Keratinocyte (primary cell): ENCODE data around the gene AMN. TPM values are rescaled to one million over a fixed set of nuclear protein-coding genes. Genes with fewer than 3 reads are reported as not detected.
"Not testable (repeated sequence)": the region's sequence is repeated elsewhere in the genome, so short reads cannot be mapped to it uniquely, and the experiment has no call there.

ENCODE experiments used
- DNase-seq: peaks from one replicate; pipeline ENCODE4 v3.0.0-alpha.2; 2011; ENCODE audit warnings: low read depth, missing footprints, low spot score
- FAIRE-seq: peaks from 2 replicates; lab custom pipeline; 2011; peaks lifted over from hg19 to GRCh38; lab: Jason Lieb, UNC
- H2AFZ ChIP-seq: 2 replicates; pipeline ENCODE4 v1.6.0; 2012; ENCODE audit warnings: low read length, control low read depth, inconsistent platforms; ENCODE audit not compliant: control insufficient read depth
- H3K27ac ChIP-seq: 2 replicates; pipeline ENCODE4 v1.5.1; 2011; ENCODE audit warnings: low read length; ENCODE audit not compliant: control insufficient read depth, insufficient read depth
- H3K27me3 ChIP-seq: 3 replicates; pipeline ENCODE4 v1.6.0; 2011; ENCODE audit warnings: low read length; ENCODE audit not compliant: control insufficient read depth, insufficient read depth; ENCODE audit errors: extremely low read depth
- H3K36me3 ChIP-seq, 2 experiments: 2 replicates in 1 of 2; 3 replicates in 1 of 2; pipeline ENCODE4 v1.5.1; 2011; ENCODE audit warnings: low read length in 2 of 2, mild to moderate bottlenecking in 1 of 2; ENCODE audit not compliant: control insufficient read depth in 2 of 2, insufficient read depth in 2 of 2; ENCODE audit errors: extremely low read depth in 1 of 2
- H3K4me1 ChIP-seq: 3 replicates; pipeline ENCODE4 v1.5.1; 2011; ENCODE audit warnings: low read length; ENCODE audit not compliant: control insufficient read depth, insufficient read depth; ENCODE audit errors: extremely low read depth
- H3K4me2 ChIP-seq: 3 replicates; pipeline ENCODE4 v1.6.0; 2011; ENCODE audit warnings: low read depth, low read length; ENCODE audit not compliant: control insufficient read depth, insufficient read depth; ENCODE audit errors: extremely low read depth
- H3K4me3 ChIP-seq, 3 experiments: fragments of 200-600 bp in 1 of 3; sonication (generic) in 1 of 3; 2 replicates in 2 of 3; 3 replicates in 1 of 3; pipeline ENCODE4 v1.5.1; 2011 to 2016; ENCODE audit warnings: low read length in 3 of 3, mild to moderate bottlenecking in 3 of 3, control low read depth in 2 of 3, inconsistent platforms in 1 of 3, low read depth in 1 of 3, mixed read lengths in 1 of 3, mixed run types in 1 of 3, moderate library complexity in 1 of 3; ENCODE audit not compliant: control insufficient read depth in 2 of 3, insufficient read depth in 2 of 3; ENCODE audit errors: extremely low read depth in 1 of 3
- H3K79me2 ChIP-seq: 2 replicates; pipeline ENCODE4 v1.6.0; 2012; ENCODE audit warnings: low read length; ENCODE audit not compliant: control insufficient read depth, insufficient read depth
- H3K9ac ChIP-seq: 3 replicates; pipeline ENCODE4 v1.6.0; 2011; ENCODE audit warnings: low read length; ENCODE audit not compliant: control insufficient read depth, insufficient read depth; ENCODE audit errors: extremely low read depth
- H3K9me1 ChIP-seq: 3 replicates; pipeline ENCODE4 v1.6.0; 2011; ENCODE audit warnings: low read length; ENCODE audit not compliant: control insufficient read depth, insufficient read depth; ENCODE audit errors: extremely low read depth
- H3K9me3 ChIP-seq: 2 replicates; pipeline ENCODE4 v1.5.1; 2012; ENCODE audit warnings: low read depth, low read length; ENCODE audit not compliant: control insufficient read depth
- H4K20me1 ChIP-seq: 3 replicates; pipeline ENCODE4 v1.6.0; 2011; ENCODE audit warnings: low read length; ENCODE audit not compliant: control insufficient read depth, insufficient read depth; ENCODE audit errors: extremely low read depth
- EZH2 ChIP-seq: IDR thresholded peaks from one replicate; pipeline ENCODE4 v1.6.1; 2012; ENCODE audit warnings: inconsistent platforms, mild to moderate bottlenecking, low read length, moderate library complexity
- dilution Hi-C: fragments of 300-500 bp; cut with MboI; formaldehyde crosslinking; loops from one replicate; pipeline ENCODE4 v1.7.0; 2020; ENCODE audit warnings: low sequenced_read_pairs; ENCODE audit not compliant: extremely low pct_ligation_motif_present
- polyA plus RNA-seq, 5 experiments: library from polyadenylated mRNA; depleted of rRNA in 3 of 5; stranded (reverse) in 3 of 5; stranded (forward) in 1 of 5; unstranded in 1 of 5; fragments of >200 nt; gene quantifications; 1 replicate in 1 of 5; 2 replicates in 3 of 5; 3 replicates in 1 of 5; pipeline versions ENCODE4 v1.2.1 to v1.2.3, GENCODE V29; 2011 to 2012; ENCODE audit warnings: missing spikeins in 2 of 5, low read depth in 1 of 5, low replicate concordance in 1 of 5
- TF ChIP-seq, protein P1 (sequence below), 3 experiments: IDR thresholded peaks in 1 of 3; conservative IDR thresholded peaks in 1 of 3; optimal IDR thresholded peaks in 1 of 3; 2 replicates in 2 of 3; 3 replicates in 1 of 3; pipeline versions ENCODE3 to v1.5.1; 2011; ENCODE audit warnings: low read length in 3 of 3, mild to moderate bottlenecking in 3 of 3, moderate library complexity in 2 of 3, control low read depth in 1 of 3, inconsistent platforms in 1 of 3; ENCODE audit not compliant: insufficient read depth in 2 of 3; ENCODE audit errors: extremely low read depth in 1 of 3

The AMN gene
- polyA plus RNA-seq, 1 donor (not counting 4 experiments of a cell fraction or from before 2014, with no cell fraction given), result 0.22 TPM

DNA sequence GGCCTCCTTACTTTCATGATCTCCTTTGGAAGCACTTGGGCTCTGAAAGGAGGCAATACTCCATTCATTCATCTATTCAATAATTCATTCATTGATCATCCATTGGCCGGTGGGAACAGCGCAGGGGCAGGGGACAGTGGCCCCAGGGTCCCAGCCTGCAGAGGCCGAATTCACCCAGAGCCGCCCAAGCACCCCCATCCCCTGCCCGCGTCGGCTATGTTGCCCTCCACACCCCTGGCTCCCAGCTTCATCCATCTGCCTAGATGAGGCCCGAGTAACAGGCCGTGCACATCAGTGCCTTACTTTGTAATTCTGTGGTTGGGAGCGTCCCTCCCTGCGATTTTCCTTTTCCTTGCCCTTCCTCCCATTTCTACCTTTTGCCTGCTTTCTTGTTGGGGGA is 3.2 kb downstream of the AMN start:
- peaks cover 22% of the 10 kb centered on the region for H3K4me1 ChIP-seq
- dilution Hi-C loops, result no loop called here
- FAIRE-seq, result no peak

DNA sequence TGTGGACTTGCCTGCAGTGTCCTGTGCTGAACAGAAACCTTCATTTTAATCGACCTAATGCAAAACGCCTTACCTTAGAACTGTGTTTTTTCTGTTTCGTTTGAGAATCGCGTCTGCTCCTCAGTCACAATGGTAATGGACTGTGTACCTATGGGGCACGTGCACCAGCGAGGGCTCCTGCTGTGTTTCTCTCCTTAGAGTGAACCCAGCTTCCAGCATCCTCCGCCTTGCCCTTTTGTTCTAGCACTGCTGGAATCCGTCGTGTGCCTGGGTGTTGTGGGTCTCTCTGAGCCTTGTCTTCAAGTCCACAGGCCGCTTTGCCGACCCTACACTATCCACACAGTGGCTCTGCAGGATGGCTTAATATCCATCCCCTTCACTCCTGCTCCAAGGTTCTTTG is 3.6 kb downstream of the AMN start:
- dilution Hi-C loops, result no loop called here
- H3K9me3 ChIP-seq, result peaks cover 1% of the 10 kb centered on the region
- no peak for DNase-seq
- no peak overlapping the region for H3K9ac ChIP-seq
- peaks cover 22% of the 10 kb centered on the region for H3K4me1 ChIP-seq
- no peak overlapping the region for H3K4me3 ChIP-seq
- FAIRE-seq, result no peak
- no peaks in the 10 kb centered on the region for H3K79me2 ChIP-seq
- peaks cover 48% of the 10 kb centered on the region for H3K27me3 ChIP-seq
- H2AFZ ChIP-seq, result no peak overlapping the region
- TF ChIP-seq EZH2, result no peak
- TF ChIP-seq, protein P1, sequence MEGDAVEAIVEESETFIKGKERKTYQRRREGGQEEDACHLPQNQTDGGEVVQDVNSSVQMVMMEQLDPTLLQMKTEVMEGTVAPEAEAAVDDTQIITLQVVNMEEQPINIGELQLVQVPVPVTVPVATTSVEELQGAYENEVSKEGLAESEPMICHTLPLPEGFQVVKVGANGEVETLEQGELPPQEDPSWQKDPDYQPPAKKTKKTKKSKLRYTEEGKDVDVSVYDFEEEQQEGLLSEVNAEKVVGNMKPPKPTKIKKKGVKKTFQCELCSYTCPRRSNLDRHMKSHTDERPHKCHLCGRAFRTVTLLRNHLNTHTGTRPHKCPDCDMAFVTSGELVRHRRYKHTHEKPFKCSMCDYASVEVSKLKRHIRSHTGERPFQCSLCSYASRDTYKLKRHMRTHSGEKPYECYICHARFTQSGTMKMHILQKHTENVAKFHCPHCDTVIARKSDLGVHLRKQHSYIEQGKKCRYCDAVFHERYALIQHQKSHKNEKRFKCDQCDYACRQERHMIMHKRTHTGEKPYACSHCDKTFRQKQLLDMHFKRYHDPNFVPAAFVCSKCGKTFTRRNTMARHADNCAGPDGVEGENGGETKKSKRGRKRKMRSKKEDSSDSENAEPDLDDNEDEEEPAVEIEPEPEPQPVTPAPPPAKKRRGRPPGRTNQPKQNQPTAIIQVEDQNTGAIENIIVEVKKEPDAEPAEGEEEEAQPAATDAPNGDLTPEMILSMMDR (optimal IDR thresholded peaks at IDR 0.05 in 1 of 3, IDR thresholded peaks at IDR 0.05 in 1 of 3, conservative IDR thresholded peaks at IDR 0.05 in 1 of 3; ENCODE audit: extremely low read depth in 1 of 3, insufficient read depth in 2 of 3, low read length in 3 of 3), result no peak
- no peak overlapping the region for H3K4me2 ChIP-seq
- H3K36me3 ChIP-seq, result no peaks in the 10 kb centered on the region
- H4K20me1 ChIP-seq, result no peaks in the 10 kb centered on the region
- H3K9me1 ChIP-seq, result no peaks in the 10 kb centered on the region
- H3K27ac ChIP-seq, result no peak overlapping the region

More for the DNA sequence above, 3.2 kb downstream of the AMN start:
- H3K36me3 ChIP-seq, result no peaks in the 10 kb centered on the region
- H3K4me3 ChIP-seq, result no peak overlapping the region
- no peaks in the 10 kb centered on the region for H4K20me1 ChIP-seq
- no peak overlapping the region for H3K4me2 ChIP-seq
- peaks cover 1% of the 10 kb centered on the region for H3K9me3 ChIP-seq
- H3K79me2 ChIP-seq, result no peaks in the 10 kb centered on the region
- H3K9ac ChIP-seq, result no peak overlapping the region
- H3K27me3 ChIP-seq, result peaks cover 48% of the 10 kb centered on the region
- no peaks in the 10 kb centered on the region for H3K9me1 ChIP-seq
- H3K27ac ChIP-seq, result no peak overlapping the region
- DNase-seq, result no peak
- no peak for TF ChIP-seq EZH2
- H2AFZ ChIP-seq, result no peak overlapping the region

DNA sequence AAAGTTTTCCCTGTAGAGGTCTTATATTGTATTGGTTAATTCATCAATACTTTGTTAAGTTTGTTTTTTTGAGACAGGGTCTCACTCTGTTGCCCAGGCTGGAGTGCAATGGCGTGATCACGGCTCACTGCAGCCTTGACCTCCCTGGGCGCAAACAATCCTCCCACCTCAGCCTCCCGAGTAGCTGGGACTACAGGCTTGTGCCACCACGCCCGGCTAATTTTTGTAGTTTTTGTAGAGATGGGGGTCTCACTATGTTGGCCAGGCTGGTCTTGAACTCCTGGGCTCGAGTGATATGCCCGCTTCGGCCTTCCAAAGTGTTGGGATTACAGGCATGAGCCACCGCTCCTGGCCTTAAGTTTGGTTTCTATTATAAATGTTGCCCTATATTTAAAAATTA is 4.4 kb downstream of the AMN start:
- H3K4me1 ChIP-seq, result peaks cover 22% of the 10 kb centered on the region
- H3K9me3 ChIP-seq, DNase-seq, H4K20me1 ChIP-seq, H3K36me3 ChIP-seq, H3K9me1 ChIP-seq, H3K79me2 ChIP-seq, FAIRE-seq, H3K9ac ChIP-seq, H3K27ac ChIP-seq, H2AFZ ChIP-seq, dilution Hi-C loops: not testable (repeated sequence)
- peak overlapping the region; percentile 90 for H3K4me2 ChIP-seq
- H3K4me3 ChIP-seq, result peak overlapping the region in 1 of 3 experiments; percentile 64
- peaks cover 47% of the 10 kb centered on the region for H3K27me3 ChIP-seq
